VCaP (cell line): ENCODE measurements around the gene SLC26A9.

Experiments
- H3K27ac ChIP-seq: fragments of 450-650 bp; 2 replicates; pipeline ENCODE4 v1.5.1; 2017
- CTCF ChIP-seq: fragments of 450-650 bp; conservative IDR thresholded peaks from 2 replicates; pipeline ENCODE4 v1.5.1; 2017; ENCODE audit warnings: mild to moderate bottlenecking, moderate library complexity

Gene SLC26A9

GRCh38 chr1:205870236-205870635 lies 73.0 kb downstream of the SLC26A9 start:
- no peak overlapping the region for H3K27ac ChIP-seq
- no peak for TF ChIP-seq CTCF
